ENCODE data around the gene MTAP. TPM values are rescaled to one million over a fixed set of nuclear protein-coding genes. Genes with fewer than 3 reads are reported as not detected.

MTAP gene
- total RNA-seq, 1 experiment from 2014 or later, result 34.7 TPM

DNA sequence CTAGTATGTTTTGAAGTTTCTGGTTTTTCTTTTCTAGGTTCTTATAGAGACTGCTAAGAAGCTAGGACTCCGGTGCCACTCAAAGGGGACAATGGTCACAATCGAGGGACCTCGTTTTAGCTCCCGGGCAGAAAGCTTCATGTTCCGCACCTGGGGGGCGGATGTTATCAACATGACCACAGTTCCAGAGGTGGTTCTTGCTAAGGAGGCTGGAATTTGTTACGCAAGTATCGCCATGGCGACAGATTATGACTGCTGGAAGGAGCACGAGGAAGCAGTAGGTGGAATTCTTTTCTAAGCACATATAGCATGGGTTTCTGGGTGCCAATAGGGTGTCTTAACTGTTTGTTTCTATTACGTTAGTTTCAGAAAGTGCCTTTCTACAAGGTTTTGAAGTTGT is 52.2 kb downstream of the MTAP start:
- no peak overlapping the region for H3K4me2 ChIP-seq (ENCODE audit: low read length)
- no peak overlapping the region for H3K9ac ChIP-seq (ENCODE audit: low read length)
- H3F3A ChIP-seq (ENCODE audit: low read length, unreplicated experiment), result peaks cover 5% of the 10 kb centered on the region
- peaks cover 44% of the 10 kb centered on the region for H3K36me3 ChIP-seq (ENCODE audit: low read depth, low read length)
- ChIA-PET CTCF (no interaction called here), POLR2A (ENCODE audit: unreplicated experiment) (no interaction called here)
- no peak overlapping the region for H3K4me3 ChIP-seq (ENCODE audit: low read length)
- no peak for ATAC-seq
- H3K4me1 ChIP-seq (ENCODE audit: insufficient read depth, low read length), result peaks cover 36% of the 10 kb centered on the region
- no peaks in the 10 kb centered on the region for H3K9me2 ChIP-seq (replicated peaks; ENCODE audit: low read length)
- peak; percentile 23 for DNase-seq
- no peaks in the 10 kb centered on the region for H4K20me1 ChIP-seq (ENCODE audit: low read length)
- no peak for TF ChIP-seq EZH2phosphoT487 (IDR thresholded peaks at IDR 0.05; ENCODE audit: borderline replicate concordance, low read length)
- TF ChIP-seq EZH2 (IDR thresholded peaks at IDR 0.05; ENCODE audit: low read length, unreplicated experiment), result no peak
- no peak for TF ChIP-seq CTCF (conservative IDR thresholded peaks at IDR 0.05; ENCODE audit: low read depth, low read length)
- no peaks in the 10 kb centered on the region for H3K27me3 ChIP-seq (ENCODE audit: low read length)
- no peaks in the 10 kb centered on the region for H3K9me3 ChIP-seq (ENCODE audit: low read length)
- H3K27ac ChIP-seq (ENCODE audit: low read length), result peak overlapping the region; percentile 96; the same call in 1 of the 2 replicates
- 0 out of 2 replicates have a peak, but pooled peaks cover 6% of the 10 kb centered on the region for H3K79me2 ChIP-seq (ENCODE audit: low read length)
- no TSS peak for BruUV-seq (replicated peaks)
- intact Hi-C loops (cut with micrococcal nuclease), result no loop called here
- H2AFZ ChIP-seq (ENCODE audit: low read length), result no peak overlapping the region

DNA sequence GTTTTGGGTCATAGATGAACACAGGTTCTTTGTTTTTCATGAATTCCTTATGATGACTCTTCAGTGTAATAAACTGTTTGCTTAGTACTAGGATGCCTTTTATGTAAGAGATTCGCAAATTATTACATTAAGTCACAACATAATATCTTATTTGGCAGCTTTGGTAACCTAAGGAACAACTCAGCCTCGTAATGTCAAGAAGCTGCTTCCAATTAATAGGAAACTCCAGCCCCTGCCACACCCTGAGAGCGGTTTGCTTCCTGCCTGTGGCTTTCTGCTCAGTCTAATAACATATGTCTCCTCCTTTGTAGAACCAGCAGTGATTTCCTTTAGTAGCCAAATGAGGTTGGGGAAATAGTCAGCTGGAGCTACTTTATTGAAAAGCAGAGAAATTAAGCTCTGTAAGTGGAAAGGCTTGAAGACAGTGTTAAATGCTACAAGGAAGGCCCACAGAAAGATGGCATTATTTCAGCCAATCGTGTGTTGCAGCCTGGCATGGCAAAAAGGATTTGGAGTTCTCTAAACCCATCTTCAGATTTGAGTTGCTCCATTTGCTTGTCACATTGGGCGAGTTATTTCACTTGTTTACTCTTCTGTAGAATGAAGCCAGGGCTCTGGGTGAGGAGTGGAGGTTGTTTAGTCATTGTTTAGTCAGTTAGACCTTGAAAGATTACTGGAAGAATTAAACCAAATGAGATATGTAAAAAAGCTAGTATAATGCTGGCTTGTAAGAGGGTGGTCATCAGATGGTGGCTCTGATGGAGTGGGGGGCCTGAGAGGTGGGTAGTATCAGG is 54.1 kb downstream of the MTAP start:
- ChIA-PET POLR2A (ENCODE audit: unreplicated experiment) (interaction anchor here (0.6 kb wide), 2 partner anchors 32 to 135 kb away, joined by 3 to 5 read pairs; no protein-coding TSS in a partner anchor), CTCF (no interaction called here)
- Histone ChIP-seq H3K36me3 (ENCODE audit: low read depth, low read length) (peaks cover 58% of the 10 kb centered on the region), H3K79me2 (ENCODE audit: low read length) (0 out of 2 replicates have a peak, but pooled peaks cover 6% of the 10 kb centered on the region), H3K9me3 (ENCODE audit: low read length) (no peaks in the 10 kb centered on the region), H3K4me3 (ENCODE audit: low read length) (no peak overlapping the region; the same call in 1 of the 2 replicates), H3K9me2 (replicated peaks; ENCODE audit: low read length) (no peaks in the 10 kb centered on the region), H2AFZ (ENCODE audit: low read length) (no peak overlapping the region), H4K20me1 (ENCODE audit: low read length) (no peaks in the 10 kb centered on the region), H3K27me3 (ENCODE audit: low read length) (no peaks in the 10 kb centered on the region), H3K4me1 (ENCODE audit: insufficient read depth, low read length) (peaks cover 36% of the 10 kb centered on the region), H3K9ac (ENCODE audit: low read length) (peak overlapping the region; percentile 70), H3F3A (ENCODE audit: low read length, unreplicated experiment) (peaks cover 5% of the 10 kb centered on the region), H3K4me2 (ENCODE audit: low read length) (peak overlapping the region; percentile 66), H3K27ac (ENCODE audit: low read length) (peak overlapping the region; percentile 96)
- intact Hi-C loops (cut with micrococcal nuclease), result no loop called here
- BruUV-seq (replicated peaks), result TSS peak; percentile 65
- no peak for TF ChIP-seq EZH2phosphoT487 (IDR thresholded peaks at IDR 0.05; ENCODE audit: borderline replicate concordance, low read length)
- TF ChIP-seq EZH2 (IDR thresholded peaks at IDR 0.05; ENCODE audit: low read length, unreplicated experiment), result no peak
- TF ChIP-seq CTCF (conservative IDR thresholded peaks at IDR 0.05; ENCODE audit: low read depth, low read length), result no peak
- DNase-seq, result peak; percentile 55
- ATAC-seq, result peak; percentile 84

- BruUV-seq (replicated peaks), result no TSS peak
Observed at GRCh38 chr9:21862871-21863270, 60.4 kb downstream of the MTAP start.

More at GRCh38 chr9:21862871-21863270, 60.4 kb downstream of the MTAP start:
- no peak for DNase-seq
- H2AFZ ChIP-seq (ENCODE audit: low read length), result no peak overlapping the region
- TF ChIP-seq CTCF (conservative IDR thresholded peaks at IDR 0.05; ENCODE audit: low read depth, low read length) (no peak), EZH2phosphoT487 (IDR thresholded peaks at IDR 0.05; ENCODE audit: borderline replicate concordance, low read length) (no peak), EZH2 (IDR thresholded peaks at IDR 0.05; ENCODE audit: low read length, unreplicated experiment) (no peak)
- intact Hi-C loops (cut with micrococcal nuclease), result no loop called here
- peak overlapping the region; percentile 27 for H3K27ac ChIP-seq (ENCODE audit: low read length)
- no peak overlapping the region for H3K9ac ChIP-seq (ENCODE audit: low read length)
- no peaks in the 10 kb centered on the region for H3K79me2 ChIP-seq (ENCODE audit: low read length)
- no peaks in the 10 kb centered on the region for H3K9me2 ChIP-seq (replicated peaks; ENCODE audit: low read length)
- peaks cover 4% of the 10 kb centered on the region for H3F3A ChIP-seq (ENCODE audit: low read length, unreplicated experiment)
- H3K27me3 ChIP-seq (ENCODE audit: low read length), result no peaks in the 10 kb centered on the region
- H3K4me1 ChIP-seq (ENCODE audit: insufficient read depth, low read length), result peaks cover 13% of the 10 kb centered on the region
- no peak overlapping the region for H3K4me2 ChIP-seq (ENCODE audit: low read length)
- no peaks in the 10 kb centered on the region for H4K20me1 ChIP-seq (ENCODE audit: low read length)
- ChIA-PET POLR2A (ENCODE audit: unreplicated experiment) (interaction anchor here (0.7 kb wide), 1 partner anchor 120 kb away, joined by 3 read pairs; no protein-coding TSS in a partner anchor), CTCF (interaction anchor here (0.6 kb wide), 1 partner anchor 49 kb away, joined by 4 read pairs; no protein-coding TSS in a partner anchor)
- ATAC-seq, result no peak
- peaks cover 63% of the 10 kb centered on the region for H3K36me3 ChIP-seq (ENCODE audit: low read depth, low read length)
- no peak overlapping the region for H3K4me3 ChIP-seq (ENCODE audit: low read length)
- no peaks in the 10 kb centered on the region for H3K9me3 ChIP-seq (ENCODE audit: low read length)

All from PC-3 (cell line).